Hepatocyte (in vitro differentiated cells): ENCODE data around the gene SPEG.

Experiments
- CTCF ChIP-seq: fragments of 200-600 bp; sonication (generic); IDR thresholded peaks from 2 replicates; pipeline ENCODE4 v1.5.1; 2016; ENCODE audit warnings: antibody characterized with exemption, mild to moderate bottlenecking; ENCODE audit not compliant: poor library complexity
- EZH2 ChIP-seq: fragments of 200-600 bp; sonication (generic); IDR thresholded peaks from 2 replicates; pipeline ENCODE4 v1.6.1; 2016; ENCODE audit warnings: antibody characterized with exemption, mild to moderate bottlenecking, borderline replicate concordance
- EZH2phosphoT487 ChIP-seq: fragments of 200-600 bp; sonication (generic); IDR thresholded peaks from one replicate; pipeline ENCODE4 v1.6.1; 2018; ENCODE audit warnings: antibody characterized with exemption, mild to moderate bottlenecking, low read depth, moderate library complexity; ENCODE audit not compliant: unreplicated experiment, severe bottlenecking

- TF ChIP-seq CTCF, result no peak
- no peak for TF ChIP-seq EZH2
- no peak for TF ChIP-seq EZH2phosphoT487
Observed at GRCh38 chr2:219493086-219493485, 58.4 kb downstream of the SPEG start.
